ENCODE results near the gene ST8SIA5. TPM values are rescaled to one million over a fixed set of nuclear protein-coding genes. Genes with fewer than 3 reads are reported as not detected.

Gene ST8SIA5
- total and polyA plus RNA-seq, 2 experiments from 2014 or later = not detected

- Histone ChIP-seq H3K79me2 (ENCODE audit: insufficient read depth) (no peaks in the 10 kb centered on the region), H3K4me1 (ENCODE audit: insufficient read depth) (0 out of 2 replicates have a peak, but pooled peaks cover 4% of the 10 kb centered on the region), H3K27me3 (replicated peaks; ENCODE audit: insufficient read depth) (0 out of 2 replicates have a peak, but pooled peaks cover 3% of the 10 kb centered on the region), H3K36me3 (ENCODE audit: low read depth) (no peaks in the 10 kb centered on the region), H3K9me2 (ENCODE audit: insufficient read depth) (no peaks in the 10 kb centered on the region), H3K4me3 (no peak overlapping the region), H3F3A (ENCODE audit: insufficient read depth) (no peaks in the 10 kb centered on the region), H2AFZ (no peak overlapping the region), H3K4me2 (ENCODE audit: unreplicated experiment) (no peak overlapping the region), H3K9ac (no peak overlapping the region), H4K20me1 (ENCODE audit: insufficient read depth) (no peaks in the 10 kb centered on the region), H3K9me3 (ENCODE audit: low read depth) (no peaks in the 10 kb centered on the region), H3K27ac (no peak overlapping the region)
- 38 to 40% methylated on average over 6 of the region's 6 CpGs for WGBS, 2 experiments (ENCODE audit: low coverage in 1 of 2, low lambda C conversion rate in 2 of 2, missing lambda C conversion rate in 2 of 2)
- TF ChIP-seq EZH2 (IDR thresholded peaks at IDR 0.05; ENCODE audit: insufficient read depth, poor library complexity, severe bottlenecking) = no peak
- TF ChIP-seq EZH2phosphoT487 (IDR thresholded peaks at IDR 0.05; ENCODE audit: insufficient read depth, low read depth) = no peak
- in situ Hi-C loops (cut with MboI) = no loop called here
- DNase-seq = no peak
Observed at GRCh38 chr18:46621111-46621766, 135.6 kb downstream of the ST8SIA5 start.

GRCh38 chr18:46619559-46619958 lies 137.3 kb downstream of the ST8SIA5 start:
- 33 to 43% methylated on average over 3 of the region's 3 CpGs for WGBS, 2 experiments (ENCODE audit: low coverage in 1 of 2, low lambda C conversion rate in 2 of 2, missing lambda C conversion rate in 2 of 2)
- no peak overlapping the region for H3K4me3 ChIP-seq
- H3F3A ChIP-seq (ENCODE audit: insufficient read depth) = no peaks in the 10 kb centered on the region
- H3K79me2 ChIP-seq (ENCODE audit: insufficient read depth) = no peaks in the 10 kb centered on the region
- H3K27me3 ChIP-seq (replicated peaks; ENCODE audit: insufficient read depth) = peaks cover 12% of the 10 kb centered on the region
- no peak for TF ChIP-seq EZH2 (IDR thresholded peaks at IDR 0.05; ENCODE audit: insufficient read depth, poor library complexity, severe bottlenecking)
- TF ChIP-seq EZH2phosphoT487 (IDR thresholded peaks at IDR 0.05; ENCODE audit: insufficient read depth, low read depth) = no peak
- no peaks in the 10 kb centered on the region for H4K20me1 ChIP-seq (ENCODE audit: insufficient read depth)
- no peaks in the 10 kb centered on the region for H3K9me3 ChIP-seq (ENCODE audit: low read depth)
- no peak overlapping the region for H3K9ac ChIP-seq
- DNase-seq = no peak
- H3K27ac ChIP-seq = no peak overlapping the region
- in situ Hi-C loops (cut with MboI) = no loop called here
- H3K36me3 ChIP-seq (ENCODE audit: low read depth) = no peaks in the 10 kb centered on the region
- no peaks in the 10 kb centered on the region for H3K9me2 ChIP-seq (ENCODE audit: insufficient read depth)
- no peak overlapping the region for H2AFZ ChIP-seq
- H3K4me2 ChIP-seq (ENCODE audit: unreplicated experiment) = no peak overlapping the region
- 0 out of 2 replicates have a peak, but pooled peaks cover 4% of the 10 kb centered on the region for H3K4me1 ChIP-seq (ENCODE audit: insufficient read depth)

Small RNA genes lying within 50 kb of the gene (small RNA-seq; reads per million reads assigned to genes)
- not detected for gene AC090311.1 (ENCODE audit: low read depth, low replicate concordance)

Other genes with a start within 250 kb of the ST8SIA5 start
- gene LOXHD1, start 99.8 kb downstream of the ST8SIA5 start, total RNA-seq (2014; rRNA removed; shearing (Covaris generic)) = not detected in 2 replicates
- not detected in 2 replicates for gene LOXHD1, start 99.8 kb downstream of the ST8SIA5 start, polyA plus RNA-seq (2016; fragmentation: Nextera tagmentation; extraction: Ambion mirVana)
- gene PIAS2, start 160.5 kb upstream of the ST8SIA5 start, total RNA-seq (2014; rRNA removed; shearing (Covaris generic)) = 21.3 and 25.0 TPM in 2 replicates
- gene PIAS2, start 160.5 kb upstream of the ST8SIA5 start, polyA plus RNA-seq (2016; fragmentation: Nextera tagmentation; extraction: Ambion mirVana) = 23.0 and 26.0 TPM in 2 replicates
- gene KATNAL2, start 160.5 kb upstream of the ST8SIA5 start, total RNA-seq (2014; rRNA removed; shearing (Covaris generic)) = 3.9 and 9.6 TPM in 2 replicates
- gene KATNAL2, start 160.5 kb upstream of the ST8SIA5 start, polyA plus RNA-seq (2016; fragmentation: Nextera tagmentation; extraction: Ambion mirVana) = 4.1 and 4.6 TPM in 2 replicates

Measured in GM23248 (cell line).